ENCODE results near the gene NRF1. TPM values are rescaled to one million over a fixed set of nuclear protein-coding genes. Genes with fewer than 3 reads are reported as not detected.

NRF1 gene
- total and polyA plus RNA-seq, 10 donors: 6.7 to 27.9 (median 20.9) TPM

DNA sequence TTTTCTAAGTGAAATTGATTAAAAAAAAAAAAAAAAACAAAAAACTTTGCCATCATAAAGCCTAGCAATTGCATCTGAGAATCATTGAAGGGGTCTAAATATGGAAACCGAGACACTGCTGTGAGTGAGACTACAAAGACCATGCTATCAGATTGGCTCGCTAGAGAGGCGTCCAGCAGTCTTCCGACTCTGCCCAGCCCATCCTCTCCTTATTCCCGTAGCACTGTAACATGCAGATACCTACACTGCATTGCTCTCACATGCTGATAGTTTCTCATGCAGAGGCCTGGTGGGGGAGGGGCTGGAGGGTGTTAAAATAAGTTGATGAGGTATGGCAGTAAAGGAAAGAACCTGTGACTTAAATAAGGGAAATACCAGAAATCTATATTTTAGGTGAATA is 130.7 kb downstream of the NRF1 start:
- no peak overlapping the region for H3K27ac ChIP-seq
- TF ChIP-seq POLR2AphosphoS5 (IDR thresholded peaks at IDR 0.05): no peak
- TF ChIP-seq, protein P1, sequence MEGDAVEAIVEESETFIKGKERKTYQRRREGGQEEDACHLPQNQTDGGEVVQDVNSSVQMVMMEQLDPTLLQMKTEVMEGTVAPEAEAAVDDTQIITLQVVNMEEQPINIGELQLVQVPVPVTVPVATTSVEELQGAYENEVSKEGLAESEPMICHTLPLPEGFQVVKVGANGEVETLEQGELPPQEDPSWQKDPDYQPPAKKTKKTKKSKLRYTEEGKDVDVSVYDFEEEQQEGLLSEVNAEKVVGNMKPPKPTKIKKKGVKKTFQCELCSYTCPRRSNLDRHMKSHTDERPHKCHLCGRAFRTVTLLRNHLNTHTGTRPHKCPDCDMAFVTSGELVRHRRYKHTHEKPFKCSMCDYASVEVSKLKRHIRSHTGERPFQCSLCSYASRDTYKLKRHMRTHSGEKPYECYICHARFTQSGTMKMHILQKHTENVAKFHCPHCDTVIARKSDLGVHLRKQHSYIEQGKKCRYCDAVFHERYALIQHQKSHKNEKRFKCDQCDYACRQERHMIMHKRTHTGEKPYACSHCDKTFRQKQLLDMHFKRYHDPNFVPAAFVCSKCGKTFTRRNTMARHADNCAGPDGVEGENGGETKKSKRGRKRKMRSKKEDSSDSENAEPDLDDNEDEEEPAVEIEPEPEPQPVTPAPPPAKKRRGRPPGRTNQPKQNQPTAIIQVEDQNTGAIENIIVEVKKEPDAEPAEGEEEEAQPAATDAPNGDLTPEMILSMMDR (IDR thresholded peaks at IDR 0.05 in 8 of 11, conservative IDR thresholded peaks at IDR 0.05 in 3 of 11): no peak
- TF ChIP-seq POLR2A (IDR thresholded peaks at IDR 0.05): no peak
- H3K9me3 ChIP-seq: no peaks in the 10 kb centered on the region
- intact Hi-C loops (cut with DNase I; ENCODE audit: low total_unique reads): no loop called here
- H3K4me1 ChIP-seq: peaks cover 0 to 11% (median 0%) of the 10 kb centered on the region in 6 donors
- peaks cover 0 to 100% (median 29%) of the 10 kb centered on the region in 6 donors for H3K36me3 ChIP-seq
- no peak overlapping the region for H3K4me3 ChIP-seq
- 95 to 98% (median 96%) methylated on average over 5 of the region's 5 CpGs for WGBS, 5 donors
- H3K27me3 ChIP-seq (replicated peaks in 1 of 7): no peaks in the 10 kb centered on the region
- DNase-seq: no peak

DNA sequence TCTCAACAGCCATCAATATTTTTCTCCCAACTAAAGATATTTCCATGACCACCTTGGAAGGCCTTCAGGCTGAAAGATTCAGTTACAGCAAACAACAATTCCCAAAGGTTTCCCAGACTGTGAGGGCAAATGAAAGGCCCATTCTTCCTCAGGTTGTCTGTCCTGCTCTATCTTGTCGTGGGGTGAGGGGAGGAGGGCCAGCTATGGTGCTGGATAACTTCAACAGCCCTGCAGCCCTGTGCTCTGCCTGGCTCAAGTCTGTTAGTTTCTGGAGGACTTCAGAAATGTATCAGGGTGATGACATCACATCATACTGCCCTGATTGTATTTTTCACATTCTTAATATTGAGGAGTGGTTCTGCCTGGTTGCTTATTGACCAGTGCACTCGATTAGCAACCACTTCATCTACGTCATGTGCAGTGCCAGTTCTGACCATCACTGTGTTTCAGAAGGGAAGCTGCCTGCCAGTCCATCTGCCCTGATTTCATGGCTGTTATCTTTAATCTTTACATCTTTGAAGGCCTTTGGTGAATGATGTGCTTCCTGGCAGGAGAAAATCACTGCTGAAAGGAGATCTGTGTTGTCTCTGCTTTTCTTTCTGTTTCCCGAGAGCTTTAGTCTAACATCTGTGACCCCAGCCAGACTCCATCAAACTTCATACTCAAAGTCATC is 135.5 kb downstream of the NRF1 start:
- TF ChIP-seq POLR2A (IDR thresholded peaks at IDR 0.05) (no peak), POLR2AphosphoS5 (IDR thresholded peaks at IDR 0.05) (no peak)
- WGBS, 5 donors: 89 to 94% (median 90%) methylated on average over 4 of the region's 4 CpGs
- H3K27ac ChIP-seq: no peak overlapping the region
- H3K4me3 ChIP-seq: no peak overlapping the region
- no peaks in the 10 kb centered on the region for H3K27me3 ChIP-seq (replicated peaks in 1 of 7)
- H3K4me1 ChIP-seq: peaks cover 0 to 4% (median 0%) of the 10 kb centered on the region in 6 donors
- intact Hi-C loops (cut with DNase I; ENCODE audit: low total_unique reads): no loop called here
- peaks cover 0 to 96% (median 28%) of the 10 kb centered on the region in 6 donors for H3K36me3 ChIP-seq
- DNase-seq: no peak
- no peaks in the 10 kb centered on the region for H3K9me3 ChIP-seq

DNA sequence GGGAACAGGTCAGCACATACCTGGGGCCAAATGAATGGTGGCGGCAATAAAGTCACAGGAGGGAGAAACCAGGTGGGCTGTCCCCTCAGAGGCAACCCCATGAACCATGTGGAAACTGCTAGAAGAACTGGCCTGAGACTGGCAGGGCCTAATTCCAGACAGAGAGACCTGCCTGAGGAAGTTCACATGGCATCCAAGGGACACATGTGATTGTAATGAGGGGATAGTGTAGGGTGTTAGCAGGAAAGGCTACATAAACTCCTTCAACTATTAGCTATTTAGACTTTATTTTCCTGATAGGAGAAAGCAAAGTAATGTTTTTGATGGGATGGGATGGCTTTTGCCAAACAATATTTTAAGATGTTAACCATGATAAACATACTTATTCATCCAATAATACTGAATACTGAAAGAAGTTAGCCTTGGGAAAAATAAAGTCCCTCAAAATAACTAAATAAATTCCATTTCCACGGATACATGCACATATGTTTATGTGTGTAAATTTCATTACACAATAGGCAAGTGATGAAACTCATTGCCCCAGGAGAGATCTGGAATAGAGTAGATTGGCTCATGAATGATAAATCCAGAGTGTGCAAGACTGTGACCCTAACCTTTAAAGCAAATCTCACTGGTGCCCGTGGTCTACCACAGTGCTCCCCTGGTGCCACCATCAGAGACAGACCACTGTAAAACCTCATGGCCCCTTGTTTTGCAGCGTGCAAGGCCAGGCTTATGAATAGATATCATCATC is 137.0 kb downstream of the NRF1 start:
- H3K4me1 ChIP-seq: no peaks in the 10 kb centered on the region
- intact Hi-C loops (cut with DNase I; ENCODE audit: low total_unique reads): no loop called here
- no peak overlapping the region for H3K27ac ChIP-seq
- 87 to 96% (median 91%) methylated on average over 4 of the region's 4 CpGs for WGBS, 5 donors
- TF ChIP-seq, protein P1 (IDR thresholded peaks at IDR 0.05 in 8 of 11, conservative IDR thresholded peaks at IDR 0.05 in 3 of 11): no peak
- H3K27me3 ChIP-seq (replicated peaks in 1 of 7): no peaks in the 10 kb centered on the region
- H3K4me3 ChIP-seq: no peak overlapping the region
- DNase-seq: no peak
- H3K9me3 ChIP-seq: no peaks in the 10 kb centered on the region
- H3K36me3 ChIP-seq: peaks cover 0 to 94% (median 24%) of the 10 kb centered on the region in 6 donors

DNA sequence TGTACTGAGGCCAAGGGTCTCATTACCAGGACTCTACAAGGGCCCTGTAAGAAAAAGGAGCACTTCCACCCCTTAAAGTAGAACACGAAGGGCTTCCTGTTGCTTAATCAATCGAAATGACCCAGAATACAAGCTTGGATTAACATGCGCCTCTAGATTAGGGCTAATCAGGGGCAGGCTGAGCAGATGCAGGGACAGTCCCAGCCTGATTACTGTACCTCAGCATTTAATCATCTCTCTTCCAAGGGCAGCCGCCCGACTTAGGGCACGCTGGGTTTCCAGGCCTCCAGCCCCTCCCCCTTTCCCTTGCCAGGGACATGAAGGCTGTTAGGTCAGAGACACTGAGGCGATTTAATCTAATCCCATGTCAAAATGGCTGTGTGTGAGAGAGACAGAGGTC is 138.6 kb downstream of the NRF1 start:
- H3K36me3 ChIP-seq: peaks cover 0 to 94% (median 22%) of the 10 kb centered on the region in 6 donors
- intact Hi-C loops (cut with DNase I; ENCODE audit: low total_unique reads): no loop called here
- no peaks in the 10 kb centered on the region for H3K27me3 ChIP-seq (replicated peaks in 1 of 7)
- 82 to 97% (median 89%) methylated on average over 7 of the region's 7 CpGs for WGBS, 5 donors
- H3K9me3 ChIP-seq: no peaks in the 10 kb centered on the region
- TF ChIP-seq POLR2A (IDR thresholded peaks at IDR 0.05) (no peak), POLR2AphosphoS5 (IDR thresholded peaks at IDR 0.05) (no peak)
- TF ChIP-seq, protein P1 (IDR thresholded peaks at IDR 0.05 in 8 of 11, conservative IDR thresholded peaks at IDR 0.05 in 3 of 11): no peak
- H3K27ac ChIP-seq: no peak overlapping the region
- H3K4me1 ChIP-seq: no peaks in the 10 kb centered on the region
- no peak overlapping the region for H3K4me3 ChIP-seq
- no peak for DNase-seq
